GM21390 (cell line): ENCODE measurements around the gene PLPP1.

Source experiments
- ATAC-seq: cut with Tn5 transposase; IDR thresholded peaks from one replicate; pipeline ENCODE4 v1.9.1; 2021; ENCODE audit not compliant: unreplicated experiment

Gene PLPP1

DNA sequence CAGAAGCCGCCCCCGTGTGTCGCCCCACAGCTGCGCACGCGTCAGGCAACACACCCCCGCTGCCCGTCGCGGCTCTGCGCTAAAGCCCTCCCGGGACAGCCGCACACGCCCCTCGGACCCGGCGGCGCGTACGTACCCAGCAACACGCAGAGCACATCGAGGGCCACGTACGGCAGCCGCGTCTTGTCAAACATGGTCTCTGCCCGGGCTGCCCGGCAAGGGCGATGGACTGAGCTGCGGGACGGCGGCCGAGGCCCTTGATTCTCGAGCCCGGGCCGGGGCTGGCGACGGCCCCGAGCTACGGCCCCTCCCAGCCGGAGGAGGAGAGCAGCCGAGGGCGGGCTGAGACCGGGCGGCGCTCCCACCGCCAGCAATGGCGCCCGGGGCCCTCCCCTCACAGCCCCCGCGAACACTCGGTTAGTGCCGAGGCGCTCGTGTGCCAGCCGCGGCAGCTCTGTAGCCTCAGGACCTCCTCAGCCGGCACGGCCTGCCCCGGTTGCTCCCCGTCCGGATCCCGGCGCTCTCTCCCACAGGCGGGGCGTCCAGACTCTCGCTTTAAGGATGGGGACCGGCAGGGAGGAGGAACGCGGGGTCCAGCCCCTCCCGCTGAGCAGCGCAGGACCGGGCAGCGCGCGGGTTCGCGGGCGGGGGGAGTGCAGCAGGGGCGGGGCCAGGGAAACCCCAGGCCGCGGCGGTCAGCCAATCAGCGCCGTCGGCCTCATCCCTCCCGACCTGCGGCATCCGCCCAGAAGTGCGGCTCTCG is at the start of gene PLPP1:
TSS of gene PLPP1 (minus strand) at position 529 of the 763 bp plus-strand sequence. CDS start at position 194, 335 bp downstream.
- peak; percentile 75 for ATAC-seq

DNA sequence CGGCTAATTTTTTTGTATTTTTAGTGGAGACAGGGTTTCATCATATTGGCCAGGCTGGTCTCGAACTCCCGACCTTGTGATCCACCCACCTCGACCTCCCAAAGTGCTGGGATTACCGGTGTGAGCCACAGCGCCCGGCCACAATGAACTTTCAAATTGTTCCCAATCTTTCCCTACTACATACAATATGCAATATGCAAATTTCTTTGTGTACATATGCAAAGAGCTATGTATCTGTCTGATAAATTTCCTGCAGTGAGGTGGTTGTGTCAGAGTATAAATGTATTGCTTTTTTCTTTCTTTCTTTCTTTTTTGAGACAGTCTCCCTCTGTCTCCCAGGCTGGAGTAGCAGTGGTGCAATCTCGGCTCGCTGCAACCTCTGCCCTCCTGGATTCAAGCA is 48.8 kb upstream of the PLPP1 start:
- no peak for ATAC-seq

GRCh38 chr5:55582256-55582655 is 47.5 kb upstream of the PLPP1 start:
- ATAC-seq: no peak

- ATAC-seq: no peak
Observed at GRCh38 chr5:55580042-55580441, 45.3 kb upstream of the PLPP1 start.

- no peak for ATAC-seq
Observed at GRCh38 chr5:55578771-55579170, 44.0 kb upstream of the PLPP1 start.

- ATAC-seq: no peak
Observed at GRCh38 chr5:55577353-55578060, 42.7 kb upstream of the PLPP1 start.

DNA sequence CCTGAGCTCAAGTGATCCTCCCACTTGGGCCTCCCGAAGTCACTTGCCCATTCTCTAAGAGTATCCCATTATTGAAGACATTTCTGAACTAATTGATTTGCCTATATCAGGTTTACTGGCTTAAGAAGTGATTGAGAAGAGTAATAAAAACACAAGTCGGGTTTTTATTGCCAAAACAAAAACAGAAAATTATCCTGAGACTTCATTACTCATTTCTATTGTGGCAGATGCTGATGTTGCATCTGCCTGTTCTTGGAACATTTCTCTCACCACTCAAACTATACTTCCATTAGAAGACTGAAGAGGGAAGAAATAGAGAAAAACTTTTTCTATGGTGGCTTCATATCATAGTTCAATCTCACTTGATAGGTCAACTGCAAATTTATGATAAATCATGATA is 41.9 kb upstream of the PLPP1 start:
- ATAC-seq: no peak

DNA sequence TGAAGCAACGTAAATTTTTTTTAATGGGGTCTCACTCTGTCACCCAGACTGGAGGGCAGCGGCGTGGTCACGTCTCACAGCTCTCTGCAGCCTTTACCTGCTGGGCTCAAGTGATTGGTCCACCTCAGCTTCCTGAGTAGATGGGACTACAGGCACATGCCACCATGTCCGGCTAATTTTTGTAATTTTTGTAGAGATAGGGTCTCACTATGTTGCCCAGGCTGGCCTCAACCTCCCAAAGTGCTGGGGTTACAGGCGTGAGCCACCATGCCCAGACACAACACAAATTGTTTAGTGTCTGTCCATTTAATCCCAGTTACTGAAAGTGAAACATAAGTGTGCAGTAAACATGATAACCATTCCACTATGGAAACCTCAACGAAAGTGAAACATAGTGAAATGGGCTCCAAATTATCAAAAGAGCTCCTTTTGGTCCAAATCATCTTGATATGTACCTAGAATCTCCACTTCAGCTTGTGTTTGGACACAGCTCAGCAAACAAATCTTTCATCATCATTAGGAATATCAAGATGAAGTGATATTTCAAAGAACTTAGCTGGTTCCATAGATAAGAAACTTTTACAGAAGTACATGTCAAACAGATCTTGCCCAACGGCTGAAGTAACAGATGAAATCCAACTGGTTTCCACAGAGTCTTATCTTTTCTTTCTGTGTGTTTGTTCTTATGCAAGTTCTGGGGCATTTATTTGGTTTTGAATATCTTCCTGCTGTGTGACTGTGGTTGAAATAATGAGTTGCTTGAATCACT is 41.2 kb upstream of the PLPP1 start:
- no peak for ATAC-seq

DNA sequence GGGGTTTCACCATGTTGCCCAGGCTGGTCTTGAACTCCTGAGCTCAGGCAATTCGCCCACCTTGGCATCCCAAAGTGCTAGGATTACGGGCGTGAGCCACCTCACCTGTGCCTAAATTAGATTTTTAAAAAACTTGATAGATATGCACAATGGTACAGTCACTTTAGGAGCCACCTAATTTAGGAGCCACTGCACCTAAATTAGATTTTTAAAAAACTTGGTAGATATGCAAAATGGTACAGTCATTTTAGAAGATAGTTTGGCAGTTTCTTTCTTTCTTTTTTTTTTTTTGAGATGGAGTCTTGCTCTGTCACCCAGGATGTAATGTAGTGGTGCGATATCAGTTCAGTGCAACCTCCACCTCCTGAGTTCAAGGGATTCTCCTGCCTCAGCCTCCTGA is 37.8 kb upstream of the PLPP1 start:
- no peak for ATAC-seq

- no peak for ATAC-seq
Observed at GRCh38 chr5:55572020-55572419, 37.3 kb upstream of the PLPP1 start.

DNA sequence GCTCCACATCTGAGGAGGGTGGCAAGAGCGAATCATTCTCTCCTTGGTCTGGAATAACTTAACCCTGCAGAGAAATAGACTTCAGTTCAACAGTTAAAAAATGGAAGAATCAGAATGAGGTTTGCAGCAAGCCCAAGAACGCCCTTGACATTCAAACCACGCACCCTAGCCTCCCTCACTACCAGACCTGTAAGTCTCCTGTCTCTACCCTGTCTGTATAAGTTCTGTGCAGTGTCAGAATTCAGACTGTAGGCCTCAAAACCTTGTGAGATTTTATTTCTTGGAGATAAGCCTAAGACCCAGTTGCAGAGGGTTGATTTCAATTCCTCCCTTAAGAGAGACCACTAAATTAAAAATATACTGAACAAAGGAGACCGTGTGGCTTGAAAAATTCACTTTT is 35.8 kb upstream of the PLPP1 start:
- no peak for ATAC-seq

- ATAC-seq: no peak
Observed at GRCh38 chr5:55570026-55570425, 35.3 kb upstream of the PLPP1 start.

DNA sequence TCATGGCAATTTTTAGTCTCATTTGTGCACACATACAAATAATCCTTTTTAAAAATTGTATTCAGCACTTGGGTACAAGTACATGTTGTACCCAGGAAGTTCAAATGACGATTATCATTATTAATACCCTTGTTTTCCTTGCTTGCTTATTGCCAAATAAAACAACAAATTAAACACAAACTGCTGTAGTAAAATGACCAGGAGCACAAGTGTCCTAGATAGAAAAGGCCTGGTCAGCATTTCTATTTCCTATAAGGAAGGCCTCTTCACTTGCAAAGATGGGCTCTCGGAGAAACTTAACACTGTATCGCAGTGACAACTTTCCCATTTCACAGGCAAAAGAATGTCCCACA is 34.7 kb upstream of the PLPP1 start:
- no peak for ATAC-seq

- ATAC-seq: no peak
Observed at GRCh38 chr5:55568654-55569512, 34.1 kb upstream of the PLPP1 start.

DNA sequence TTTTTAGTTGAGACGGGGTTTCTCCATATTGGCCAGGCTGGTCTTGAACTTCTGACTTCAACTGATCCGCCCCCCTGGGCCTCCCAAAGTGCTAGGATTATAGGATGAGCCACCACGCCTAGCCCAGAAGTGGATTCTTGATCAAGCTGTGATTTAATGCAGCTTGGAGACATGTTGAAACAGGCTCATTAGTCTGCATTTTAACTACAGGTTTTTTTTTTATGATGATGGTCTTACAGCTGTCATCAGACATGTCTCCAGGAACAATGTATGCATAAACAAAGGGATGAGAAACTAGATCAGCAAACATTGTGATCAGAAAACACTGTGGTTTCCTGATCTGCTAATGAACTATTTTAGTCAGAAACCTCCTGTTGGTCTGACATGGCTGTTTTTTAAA is 30.0 kb upstream of the PLPP1 start:
- ATAC-seq: peak; percentile 87

DNA sequence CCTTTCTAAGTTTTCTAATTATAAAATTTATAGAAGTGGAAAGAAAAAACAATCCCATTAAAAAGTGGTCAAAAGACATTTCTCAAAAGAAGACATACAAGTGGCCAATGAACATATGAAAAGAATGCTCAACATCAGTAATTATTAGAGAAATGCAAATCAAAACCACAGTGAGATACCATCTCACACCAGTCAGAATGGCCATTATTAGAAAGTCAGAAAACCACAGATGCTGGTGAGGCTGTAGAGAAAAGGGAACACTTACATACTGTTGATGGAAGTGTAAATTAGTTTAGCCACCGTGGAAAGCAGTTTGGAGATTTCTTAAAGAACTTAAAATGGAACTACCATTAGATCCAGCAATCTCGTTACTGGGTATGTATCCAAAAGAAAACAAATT is 23.7 kb upstream of the PLPP1 start:
- no peak for ATAC-seq

DNA sequence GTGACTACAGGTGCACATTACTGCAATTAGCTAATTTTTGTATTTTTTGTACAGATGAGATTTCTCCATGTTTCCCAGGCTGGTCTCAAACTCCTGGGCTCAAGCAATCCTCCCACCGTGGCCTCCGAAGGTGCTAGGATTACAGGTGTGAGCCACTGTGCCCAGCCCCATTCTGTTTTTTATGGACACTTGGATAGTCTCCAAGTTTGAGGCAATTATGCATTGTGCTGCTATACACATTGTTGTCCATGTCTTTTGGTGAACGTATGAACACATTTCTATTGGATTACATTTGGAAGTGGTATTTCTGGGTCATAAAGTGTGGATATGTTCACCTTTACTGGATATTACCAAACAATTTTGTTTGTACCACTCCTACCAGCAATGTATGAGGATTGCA is 22.4 kb upstream of the PLPP1 start:
- ATAC-seq: no peak

GRCh38 chr5:55554585-55555202 is 19.9 kb upstream of the PLPP1 start:
- no peak for ATAC-seq

GRCh38 chr5:55551904-55552303 is 17.1 kb upstream of the PLPP1 start:
- no peak for ATAC-seq

DNA sequence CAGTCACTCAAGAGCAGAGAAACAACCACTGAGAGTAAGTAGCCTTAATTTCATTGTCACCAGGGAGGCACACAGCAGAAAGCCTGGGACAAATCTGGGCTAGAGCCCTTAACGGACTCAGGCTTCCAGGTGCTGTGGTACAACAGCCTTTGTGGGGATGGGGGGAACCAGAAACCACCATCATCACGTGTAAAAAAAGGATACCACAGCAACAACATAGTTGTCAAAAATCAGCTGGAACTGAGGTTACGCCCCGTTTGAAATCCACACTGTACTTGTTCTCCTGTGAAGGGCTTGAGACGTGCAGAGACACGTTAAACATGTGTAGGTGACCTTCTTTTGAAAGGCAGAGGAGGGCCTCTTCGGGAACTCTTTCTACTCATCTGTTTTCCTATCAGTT is 16.6 kb upstream of the PLPP1 start:
- no peak for ATAC-seq

DNA sequence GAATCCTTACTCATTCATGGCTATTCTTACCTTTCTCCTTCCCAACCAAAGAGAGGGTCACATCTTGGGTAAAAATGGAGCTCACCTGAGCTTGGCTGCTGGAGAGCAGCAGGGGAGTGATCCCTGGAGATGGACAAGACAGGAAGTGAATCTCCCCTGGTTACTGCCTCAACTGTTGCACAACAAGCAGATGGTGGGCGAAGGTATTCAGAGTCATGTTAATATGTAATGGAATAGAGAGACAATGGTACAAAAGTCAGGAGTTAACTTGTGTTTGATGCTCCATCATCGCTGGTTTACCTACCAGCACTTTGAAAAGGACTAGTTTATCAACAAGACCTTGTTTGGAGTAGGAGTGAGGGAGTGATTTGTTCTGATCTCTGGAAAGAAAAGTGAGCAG is 13.0 kb upstream of the PLPP1 start:
- no peak for ATAC-seq
